IPS-18c (cell line): ENCODE measurements around the gene RXFP3.
"Not testable (repeated sequence)": the region's sequence is repeated elsewhere in the genome, so short reads cannot be mapped to it uniquely, and the experiment has no call there.

ENCODE experiments used
- H3K4me3 ChIP-seq: 2 replicates; pipeline ENCODE4 v1.7.0; 2013; ENCODE audit warnings: low read depth, mild to moderate bottlenecking, low read length, moderate library complexity; ENCODE audit not compliant: insufficient read depth
- H3K9me3 ChIP-seq: one replicate; pipeline ENCODE4 v1.6.1; 2013; ENCODE audit warnings: mild to moderate bottlenecking, low read length, moderate library complexity; ENCODE audit not compliant: control insufficient read depth, insufficient read depth

The RXFP3 gene

GRCh38 chr5:33936381-33937016 is at the start of gene RXFP3:
Gene RXFP3, plus strand, starts transcription at chr5:33936386. Its CDS starts 355 bp downstream, at chr5:33936741.
- peak within 1 kb of the TSS; percentile 69 for H3K4me3 ChIP-seq
- no peaks in the 10 kb centered on the region for H3K9me3 ChIP-seq

- H3K9me3 ChIP-seq = no peaks in the 10 kb centered on the region
- H3K4me3 ChIP-seq = no peak overlapping the region
Observed at GRCh38 chr5:33887268-33887667, 48.9 kb upstream of the RXFP3 start.

- Histone ChIP-seq H3K9me3 (no peaks in the 10 kb centered on the region), H3K4me3 (no peak overlapping the region)
Observed at GRCh38 chr5:33888587-33888986, 47.6 kb upstream of the RXFP3 start.

- H3K4me3 ChIP-seq = peak overlapping the region; percentile 37; the same call in 1 of the 2 replicates
- H3K9me3 ChIP-seq = no peaks in the 10 kb centered on the region
Observed at GRCh38 chr5:33890131-33891032, 45.8 kb upstream of the RXFP3 start.

- no peaks in the 10 kb centered on the region for H3K9me3 ChIP-seq
- peak overlapping the region; percentile 37 for H3K4me3 ChIP-seq
Observed at GRCh38 chr5:33891446-33891787, 44.8 kb upstream of the RXFP3 start.

GRCh38 chr5:33891788-33892619 is 44.2 kb upstream of the RXFP3 start, which contains the start of gene ADAMTS12:
Gene ADAMTS12, minus strand, starts transcription at chr5:33891990. Its CDS starts 134 bp downstream, at chr5:33891856.
- no peaks in the 10 kb centered on the region for H3K9me3 ChIP-seq
- H3K4me3 ChIP-seq = peak within 1 kb of the TSS; percentile 37

- H3K9me3 ChIP-seq = no peaks in the 10 kb centered on the region
Observed at GRCh38 chr5:33892620-33893137, 43.5 kb upstream of the RXFP3 start.

GRCh38 chr5:33894566-33894965 is 41.6 kb upstream of the RXFP3 start:
- Histone ChIP-seq H3K9me3 (no peaks in the 10 kb centered on the region), H3K4me3 (no peak overlapping the region)

More at GRCh38 chr5:33892620-33893137, 43.5 kb upstream of the RXFP3 start:
- H3K4me3 ChIP-seq = peak overlapping the region; percentile 37; the same call in 1 of the 2 replicates

- H3K4me3 ChIP-seq = no peak overlapping the region
Observed at GRCh38 chr5:33901156-33901555, 35.0 kb upstream of the RXFP3 start.

GRCh38 chr5:33903118-33903517 is 33.1 kb upstream of the RXFP3 start:
- no peaks in the 10 kb centered on the region for H3K9me3 ChIP-seq
- H3K4me3 ChIP-seq = no peak overlapping the region

More at GRCh38 chr5:33901156-33901555, 35.0 kb upstream of the RXFP3 start:
- H3K9me3 ChIP-seq = no peaks in the 10 kb centered on the region

GRCh38 chr5:33905381-33905780 is 30.8 kb upstream of the RXFP3 start:
- H3K4me3 ChIP-seq = no peak overlapping the region
- H3K9me3 ChIP-seq = no peaks in the 10 kb centered on the region

GRCh38 chr5:33906248-33906647 is 29.9 kb upstream of the RXFP3 start:
- not testable (repeated sequence) for H3K9me3 ChIP-seq, H3K4me3 ChIP-seq

GRCh38 chr5:33914844-33915243 is 21.3 kb upstream of the RXFP3 start:
- not testable (repeated sequence) for H3K4me3 ChIP-seq, H3K9me3 ChIP-seq

GRCh38 chr5:33921002-33921401 is 15.2 kb upstream of the RXFP3 start:
- Histone ChIP-seq H3K4me3 (no peak overlapping the region), H3K9me3 (no peaks in the 10 kb centered on the region)

- H3K9me3 ChIP-seq = no peaks in the 10 kb centered on the region
- no peak overlapping the region for H3K4me3 ChIP-seq
Observed at GRCh38 chr5:33925278-33925677, 10.9 kb upstream of the RXFP3 start.

- Histone ChIP-seq H3K9me3 (no peaks in the 10 kb centered on the region), H3K4me3 (no peak overlapping the region)
Observed at GRCh38 chr5:33927685-33928084, 8.5 kb upstream of the RXFP3 start.

GRCh38 chr5:33928283-33928682 is 7.9 kb upstream of the RXFP3 start:
- H3K4me3 ChIP-seq = no peak overlapping the region

More at GRCh38 chr5:33928283-33928682, 7.9 kb upstream of the RXFP3 start:
- H3K9me3 ChIP-seq = no peaks in the 10 kb centered on the region
